GM12872 (cell line): Measurements from ENCODE around the gene TBL1X.

Experiments
- CTCF ChIP-seq: IDR thresholded peaks from 3 replicates; pipeline ENCODE4 v1.5.1; 2011; ENCODE audit warnings: low read depth, mild to moderate bottlenecking, low read length, moderate library complexity; ENCODE audit not compliant: insufficient read depth

The TBL1X gene

DNA sequence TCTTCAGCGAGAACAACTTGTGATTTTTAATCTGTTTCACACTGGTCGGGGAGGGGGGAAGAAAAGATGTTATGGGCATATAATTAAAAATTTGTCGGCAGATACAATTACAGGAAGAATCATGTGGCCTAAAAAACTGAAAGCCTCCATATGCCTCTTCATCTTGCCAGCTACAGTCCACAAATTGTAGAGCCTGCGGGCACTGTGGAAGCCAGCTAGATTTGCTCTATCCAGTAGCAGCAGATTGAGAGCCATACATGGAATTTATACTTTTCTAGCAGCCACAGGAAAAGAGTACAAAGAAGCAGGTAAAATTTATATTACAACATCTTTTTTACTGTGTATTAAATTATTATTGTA lies 147.3 kb downstream of the TBL1X start:
- TF ChIP-seq CTCF: no peak

GRCh38 chrX:9614016-9614415 lies 149.2 kb downstream of the TBL1X start:
- no peak for TF ChIP-seq CTCF

DNA sequence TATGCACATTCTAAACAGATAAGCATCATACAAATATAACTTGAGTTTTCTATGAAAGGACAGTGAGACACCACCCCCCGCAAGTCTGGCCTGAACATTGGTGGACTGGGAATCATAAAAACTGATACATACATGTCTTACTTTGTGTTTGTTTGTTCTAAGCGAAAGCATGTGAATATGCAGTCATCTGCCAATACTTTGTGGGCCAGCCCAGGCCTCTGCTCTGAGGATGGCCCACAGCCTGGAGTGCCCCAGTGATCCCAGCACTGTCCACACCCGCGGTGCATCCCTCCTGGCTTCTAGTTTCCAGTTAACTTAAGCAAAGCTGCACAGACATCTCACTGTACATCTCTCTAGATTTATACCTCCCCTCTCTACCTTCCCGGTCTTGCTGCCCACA lies 154.3 kb downstream of the TBL1X start:
- TF ChIP-seq CTCF: no peak

- no peak for TF ChIP-seq CTCF
These were observed 154.7 kb downstream of the TBL1X start for GRCh38 chrX:9619581-9619980.

DNA sequence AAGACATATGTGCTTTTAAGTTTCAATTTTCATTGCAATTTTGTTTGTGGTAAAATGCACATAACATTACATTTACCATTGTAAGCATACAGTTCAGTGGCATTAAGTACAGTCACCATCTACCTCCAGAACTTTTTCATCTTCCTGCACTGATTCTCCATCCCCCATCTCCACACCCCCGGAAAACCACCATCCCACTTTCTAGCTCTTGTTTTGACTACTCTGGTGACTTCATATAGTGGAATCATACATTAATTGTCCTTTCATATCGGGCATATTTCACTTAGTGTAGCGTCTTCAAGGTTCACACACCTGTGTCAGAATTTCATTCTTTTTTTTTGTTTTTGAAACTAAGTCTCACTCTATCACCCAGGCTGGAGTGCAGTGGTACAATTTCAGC lies 157.3 kb downstream of the TBL1X start:
- no peak for TF ChIP-seq CTCF

DNA sequence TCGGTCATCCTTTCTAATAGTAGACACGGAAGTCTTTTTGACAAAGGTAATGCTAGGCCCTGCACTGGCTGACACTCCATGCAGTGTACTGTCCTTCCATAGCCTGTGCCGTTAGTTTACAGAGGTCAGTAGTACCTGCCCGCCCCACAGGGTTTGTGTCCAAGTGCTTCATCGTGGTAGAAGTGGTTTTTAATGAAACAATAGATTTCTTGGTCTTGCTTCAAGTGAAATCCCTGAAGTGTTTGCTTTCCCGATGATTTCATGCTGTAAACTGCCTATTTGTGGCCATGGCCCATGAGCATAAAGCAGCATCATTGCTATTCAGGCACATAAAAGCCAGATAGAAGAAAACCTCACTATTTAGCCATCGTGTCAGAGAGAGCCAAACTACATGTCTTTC lies 161.5 kb downstream of the TBL1X start:
- no peak for TF ChIP-seq CTCF

- no peak for TF ChIP-seq CTCF
These were observed 163.1 kb downstream of the TBL1X start for GRCh38 chrX:9627922-9628321.

DNA sequence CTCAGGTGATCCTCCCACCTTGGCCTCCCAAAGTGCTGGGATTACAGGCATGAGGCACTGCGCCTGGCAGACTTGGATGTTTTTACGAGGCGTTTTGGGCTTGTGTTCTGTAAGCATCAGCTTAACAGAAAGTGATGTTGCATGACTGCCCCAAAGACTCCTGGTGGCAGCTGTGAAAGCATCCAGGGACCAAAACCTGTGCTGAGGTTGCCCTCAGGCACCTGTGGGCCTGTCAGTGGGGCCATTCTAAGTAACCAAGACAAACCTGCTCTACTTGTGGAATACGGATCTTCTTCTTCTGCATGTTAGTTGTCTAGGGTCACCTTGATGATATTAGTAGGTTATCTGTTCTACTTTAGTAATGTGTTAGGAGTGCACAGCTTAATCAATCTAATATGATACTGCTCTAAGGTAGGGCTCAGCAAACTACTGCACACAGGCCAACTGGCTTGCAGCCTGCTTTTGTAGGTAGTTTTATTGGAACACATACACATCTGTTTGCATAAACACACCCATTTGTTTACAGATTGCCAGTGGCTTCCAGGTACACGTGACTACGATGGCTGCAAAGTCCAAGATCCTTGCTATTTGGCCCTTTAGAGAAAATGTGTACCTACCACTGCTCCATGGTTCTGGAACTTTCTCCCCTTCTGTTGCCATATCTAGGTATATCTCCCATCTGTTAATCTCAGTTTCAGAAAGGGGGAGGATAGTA lies 164.1 kb downstream of the TBL1X start:
- no peak for TF ChIP-seq CTCF
